Limb (tissue), 2 donors: Measurements from ENCODE around the gene SETBP1.

Experiments
- DNase-seq, 2 donors: peaks; one replicate each; pipeline ENCODE4 v3.0.0-alpha.2; 2016; ENCODE audit errors: extremely low spot score in 2 of 2

SETBP1 gene

GRCh38 chr18:44815108-44815507 lies 134.4 kb downstream of the SETBP1 start:
- DNase-seq = no peak

GRCh38 chr18:44816050-44816449 lies 135.4 kb downstream of the SETBP1 start:
- peak in 1 of 2 donors; percentile 61 for DNase-seq

GRCh38 chr18:44816477-44816876 lies 135.8 kb downstream of the SETBP1 start:
- DNase-seq = no peak

GRCh38 chr18:44817831-44818473 lies 137.3 kb downstream of the SETBP1 start:
- no peak for DNase-seq

GRCh38 chr18:44818668-44819403 lies 138.1 kb downstream of the SETBP1 start:
- no peak for DNase-seq

- DNase-seq = no peak
Measured at GRCh38 chr18:44819944-44820510, 139.3 kb downstream of the SETBP1 start.

- no peak for DNase-seq
Measured at GRCh38 chr18:44821924-44822323, 141.2 kb downstream of the SETBP1 start.

- no peak for DNase-seq
Measured at GRCh38 chr18:44823286-44823685, 142.6 kb downstream of the SETBP1 start.

- DNase-seq = no peak
Measured at GRCh38 chr18:44823782-44824181, 143.1 kb downstream of the SETBP1 start.

GRCh38 chr18:44824884-44825283 lies 144.2 kb downstream of the SETBP1 start:
- no peak for DNase-seq

- DNase-seq = peak; percentile 76 to 93
Measured at GRCh38 chr18:44826418-44827259, 146.0 kb downstream of the SETBP1 start.

GRCh38 chr18:44828080-44828479 lies 147.4 kb downstream of the SETBP1 start:
- no peak for DNase-seq

GRCh38 chr18:44830581-44830980 lies 149.9 kb downstream of the SETBP1 start:
- peak in 1 of 2 donors; percentile 79 for DNase-seq

- DNase-seq = no peak
Measured at GRCh38 chr18:44833786-44834185, 153.1 kb downstream of the SETBP1 start.

- no peak for DNase-seq
Measured at GRCh38 chr18:44834867-44835469, 154.3 kb downstream of the SETBP1 start.

- DNase-seq = no peak
Measured at GRCh38 chr18:44835703-44836102, 155.0 kb downstream of the SETBP1 start.

- no peak for DNase-seq
Measured at GRCh38 chr18:44836263-44836662, 155.6 kb downstream of the SETBP1 start.

GRCh38 chr18:44837482-44838180 lies 156.9 kb downstream of the SETBP1 start:
- no peak for DNase-seq

- no peak for DNase-seq
Measured at GRCh38 chr18:44838971-44839666, 158.4 kb downstream of the SETBP1 start.
